Gastroesophageal sphincter (tissue), 4 donors: ENCODE data around the gene PHRF1. TPM values are rescaled to one million over a fixed set of nuclear protein-coding genes. Genes with fewer than 3 reads are reported as not detected.

ENCODE experiments used
- ATAC-seq: fragments of 150-250 bp; one replicate; pipeline ENCODE4 v1.9.1; 2016; ENCODE audit warnings: mild to moderate bottlenecking, moderate library complexity
- H3K27ac ChIP-seq, 4 donors: fragments of 200-600 bp; sonication (generic) in 3 of 4; 1 replicate in 3 of 4; 2 replicates in 1 of 4; pipeline ENCODE4 v1.5.1; 2016 to 2019
- H3K27me3 ChIP-seq: fragments of 200-600 bp; sonication (generic); one replicate; pipeline ENCODE4 v1.5.1; 2019
- H3K36me3 ChIP-seq, 2 donors: fragments of 200-600 bp; sonication (generic); one replicate each; pipeline ENCODE4 v1.5.1; 2019; ENCODE audit warnings: control low read depth in 1 of 2
- H3K4me1 ChIP-seq, 3 donors: fragments of 200-600 bp; sonication (generic); 1 replicate in 2 of 3; 2 replicates in 1 of 3; pipeline ENCODE4 v1.5.1; 2016 to 2019; ENCODE audit warnings: control low read depth in 2 of 3
- H3K4me3 ChIP-seq, 2 donors: fragments of 200-600 bp; sonication (generic); one replicate each; pipeline ENCODE4 v1.5.1; 2019; ENCODE audit warnings: mild to moderate bottlenecking in 1 of 2, moderate library complexity in 1 of 2
- H3K9me3 ChIP-seq, 3 donors: fragments of 200-600 bp; sonication (generic); one replicate each; pipeline ENCODE4 v1.5.1; 2017 to 2019; ENCODE audit warnings: control low read depth in 2 of 3
- EP300 ChIP-seq: sonication (generic); formaldehyde crosslinking; IDR thresholded peaks from one replicate; pipeline ENCODE4 v1.6.1; 2017; ENCODE audit warnings: antibody characterized with exemption, mild to moderate bottlenecking
- POLR2A ChIP-seq, 2 donors: fragments of 450-650 bp; IDR thresholded peaks; one replicate each; pipeline ENCODE4 v1.6.1; 2017; ENCODE audit warnings: antibody characterized with exemption in 2 of 2, mild to moderate bottlenecking in 2 of 2, moderate library complexity in 1 of 2
- POLR2AphosphoS5 ChIP-seq: sonication (generic); formaldehyde crosslinking; IDR thresholded peaks from one replicate; pipeline ENCODE4 v1.6.1; 2017; ENCODE audit warnings: antibody characterized with exemption
- WGBS, 2 donors: methylation state at CpG; one replicate each; pipeline ENCODE4 v1.1.5; 2018; ENCODE audit warnings: low coverage in 1 of 2; 5-methylcytosine and 5-hydroxymethylcytosine counted together
- total RNA-seq, 4 donors: library from RNA; depleted of rRNA; stranded (reverse); fragments of >200 nt; gene quantifications; one replicate each; pipeline ENCODE4 v1.1.0, GENCODE V29; 2016
- TF ChIP-seq, protein P1 (sequence below), 4 experiments: fragments of 200-600 bp in 2 of 4; fragments of 450-650 bp in 2 of 4; sonication (generic) in 1 of 4; IDR thresholded peaks; one replicate each; pipeline ENCODE4 v1.5.1; 2017 to 2019; ENCODE audit warnings: antibody characterized with exemption in 4 of 4, mild to moderate bottlenecking in 2 of 4, moderate library complexity in 2 of 4

The PHRF1 gene
- total RNA-seq, 4 donors from 2014 or later = 18.0 to 28.0 (median 25.1) TPM

DNA sequence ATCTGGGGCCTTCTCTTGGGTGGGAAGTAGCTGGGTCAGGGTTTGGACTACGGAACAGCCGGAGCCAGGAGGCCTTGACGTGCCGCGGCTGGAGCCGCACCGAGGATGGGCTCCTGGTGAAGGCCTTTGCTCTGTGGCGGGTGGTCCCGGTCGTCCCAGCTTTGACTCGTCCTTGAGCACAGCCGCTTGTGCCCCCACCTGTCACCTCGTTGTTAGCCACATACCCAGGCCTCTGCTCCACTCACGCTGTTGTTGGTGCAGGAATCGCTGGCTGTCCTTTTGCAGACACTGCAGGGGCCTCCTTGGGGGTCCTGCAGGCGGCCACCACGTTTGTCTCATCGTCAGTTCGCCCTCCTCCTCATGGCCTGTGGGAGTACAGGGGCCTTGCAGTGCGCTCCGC lies 17.1 kb downstream of the PHRF1 start:
- Histone ChIP-seq H3K9me3 (no peaks in the 10 kb centered on the region), H3K36me3 (peaks cover 0 to 100% of the 10 kb centered on the region in 2 donors), H3K27me3 (no peaks in the 10 kb centered on the region), H3K4me3 (no peak overlapping the region), H3K4me1 (no peaks in the 10 kb centered on the region), H3K27ac (no peak overlapping the region)
- ATAC-seq = no peak
- 89% methylated on average over 9 of the region's 21 CpGs; no CpG with 5 or more reads in 1 of the 2 donors for WGBS, 2 donors
- no peak for TF ChIP-seq POLR2A (IDR thresholded peaks at IDR 0.05)
- TF ChIP-seq, protein P1, sequence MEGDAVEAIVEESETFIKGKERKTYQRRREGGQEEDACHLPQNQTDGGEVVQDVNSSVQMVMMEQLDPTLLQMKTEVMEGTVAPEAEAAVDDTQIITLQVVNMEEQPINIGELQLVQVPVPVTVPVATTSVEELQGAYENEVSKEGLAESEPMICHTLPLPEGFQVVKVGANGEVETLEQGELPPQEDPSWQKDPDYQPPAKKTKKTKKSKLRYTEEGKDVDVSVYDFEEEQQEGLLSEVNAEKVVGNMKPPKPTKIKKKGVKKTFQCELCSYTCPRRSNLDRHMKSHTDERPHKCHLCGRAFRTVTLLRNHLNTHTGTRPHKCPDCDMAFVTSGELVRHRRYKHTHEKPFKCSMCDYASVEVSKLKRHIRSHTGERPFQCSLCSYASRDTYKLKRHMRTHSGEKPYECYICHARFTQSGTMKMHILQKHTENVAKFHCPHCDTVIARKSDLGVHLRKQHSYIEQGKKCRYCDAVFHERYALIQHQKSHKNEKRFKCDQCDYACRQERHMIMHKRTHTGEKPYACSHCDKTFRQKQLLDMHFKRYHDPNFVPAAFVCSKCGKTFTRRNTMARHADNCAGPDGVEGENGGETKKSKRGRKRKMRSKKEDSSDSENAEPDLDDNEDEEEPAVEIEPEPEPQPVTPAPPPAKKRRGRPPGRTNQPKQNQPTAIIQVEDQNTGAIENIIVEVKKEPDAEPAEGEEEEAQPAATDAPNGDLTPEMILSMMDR (IDR thresholded peaks at IDR 0.05) = no peak
- TF ChIP-seq EP300 = no peak
- TF ChIP-seq POLR2AphosphoS5 = no peak

DNA sequence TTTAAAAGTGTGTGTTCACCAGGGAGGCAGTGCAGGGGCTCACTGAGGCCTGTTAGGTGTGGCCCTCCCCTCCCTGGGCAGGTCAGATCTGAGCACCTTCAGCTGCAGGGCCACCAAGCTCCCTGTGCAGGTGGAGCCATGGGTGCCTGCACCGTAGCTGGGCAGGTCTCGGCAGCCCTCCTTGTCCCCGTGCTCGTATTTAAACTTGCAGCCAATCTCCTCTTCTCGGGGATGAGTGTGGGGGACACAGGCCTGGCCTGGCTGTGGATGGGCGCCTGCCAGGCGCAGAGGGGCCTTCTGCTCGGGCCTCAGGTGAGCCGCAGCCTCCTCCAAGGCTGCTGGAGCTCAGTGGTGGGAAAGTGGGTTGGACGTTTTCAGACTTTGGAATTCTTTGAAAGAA lies 19.1 kb downstream of the PHRF1 start:
- TF ChIP-seq POLR2A (IDR thresholded peaks at IDR 0.05) (no peak), EP300 (no peak)
- TF ChIP-seq, protein P1 (IDR thresholded peaks at IDR 0.05) = no peak
- no peaks in the 10 kb centered on the region for H3K27me3 ChIP-seq
- H3K9me3 ChIP-seq = no peaks in the 10 kb centered on the region
- 80 to 93% methylated on average over 2 to 3 of the region's 10 CpGs for WGBS, 2 donors
- H3K36me3 ChIP-seq = peaks cover 0 to 100% of the 10 kb centered on the region in 2 donors
- H3K4me1 ChIP-seq = no peaks in the 10 kb centered on the region
- no peak overlapping the region for H3K27ac ChIP-seq
- no peak overlapping the region for H3K4me3 ChIP-seq
- ATAC-seq = no peak

DNA sequence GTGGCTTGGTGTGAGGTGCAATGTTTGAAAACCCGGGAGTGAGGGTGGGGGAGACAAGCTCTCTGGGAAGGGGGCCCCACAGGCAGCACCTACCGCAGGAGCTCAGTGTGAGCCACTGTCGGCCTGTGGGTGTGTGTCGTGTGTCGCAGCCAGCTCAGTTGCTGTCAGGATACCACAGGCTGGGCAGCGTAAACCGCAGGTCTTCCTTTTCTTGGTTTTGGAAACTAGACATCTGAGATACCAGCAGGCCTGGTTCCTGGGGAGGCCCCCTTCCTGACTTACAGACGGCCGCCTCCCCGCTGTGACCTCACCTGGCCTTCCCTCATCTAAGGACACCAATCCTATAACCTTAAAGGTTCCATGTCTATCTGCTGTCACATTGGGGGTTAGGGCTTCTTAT lies 20.1 kb downstream of the PHRF1 start:
- Histone ChIP-seq H3K4me3 (no peak overlapping the region), H3K4me1 (no peaks in the 10 kb centered on the region), H3K36me3 (peaks cover 0 to 100% of the 10 kb centered on the region in 2 donors), H3K9me3 (no peaks in the 10 kb centered on the region), H3K27ac (no peak overlapping the region), H3K27me3 (no peaks in the 10 kb centered on the region)
- no peak for ATAC-seq
- WGBS, 2 donors = 81 to 86% methylated on average over 7 to 9 of the region's 10 CpGs
- no peak for TF ChIP-seq POLR2AphosphoS5
- no peak for TF ChIP-seq POLR2A (IDR thresholded peaks at IDR 0.05)
- TF ChIP-seq, protein P1 (IDR thresholded peaks at IDR 0.05) = no peak
- TF ChIP-seq EP300 = no peak

DNA sequence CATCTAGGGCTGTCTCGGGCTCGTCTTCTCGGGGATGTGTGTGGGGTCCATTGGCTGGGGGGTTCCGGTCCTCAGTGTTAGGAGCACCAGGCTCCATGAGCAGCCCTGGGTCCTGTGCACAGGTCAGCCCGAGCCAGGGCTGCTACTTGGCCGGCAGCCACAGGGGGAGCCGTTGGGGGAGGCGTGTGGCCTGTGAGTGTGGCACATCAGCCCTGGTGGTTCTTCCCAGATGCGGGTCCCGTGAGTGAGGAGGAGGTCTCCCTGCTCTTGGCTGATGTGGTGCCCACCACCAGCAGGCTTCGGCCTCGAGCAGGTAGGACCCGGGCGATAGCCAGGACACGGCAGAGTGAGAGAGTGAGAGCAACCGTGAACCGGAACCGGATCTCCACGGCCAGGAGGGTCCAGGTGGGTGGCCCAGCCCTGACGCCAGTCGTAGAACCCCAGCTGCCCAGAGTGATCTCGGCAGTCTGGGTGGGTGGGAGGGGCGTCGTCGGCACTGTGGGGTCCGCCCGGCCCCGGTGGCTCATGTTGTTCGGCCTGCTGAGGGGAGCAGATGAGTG lies 21.0 kb downstream of the PHRF1 start:
- TF ChIP-seq EP300 = no peak
- no peak for TF ChIP-seq POLR2A (IDR thresholded peaks at IDR 0.05)
- TF ChIP-seq, protein P1 (IDR thresholded peaks at IDR 0.05) = no peak
- TF ChIP-seq POLR2AphosphoS5 = no peak
- no peaks in the 10 kb centered on the region for H3K9me3 ChIP-seq
- H3K36me3 ChIP-seq = peaks cover 0 to 100% of the 10 kb centered on the region in 2 donors
- H3K27ac ChIP-seq = no peak overlapping the region
- no peaks in the 10 kb centered on the region for H3K27me3 ChIP-seq
- no peaks in the 10 kb centered on the region for H3K4me1 ChIP-seq
- H3K4me3 ChIP-seq = no peak overlapping the region
- no peak for ATAC-seq
- no CpG with 5 or more reads among the region's 29 CpGs for WGBS, 2 donors

DNA sequence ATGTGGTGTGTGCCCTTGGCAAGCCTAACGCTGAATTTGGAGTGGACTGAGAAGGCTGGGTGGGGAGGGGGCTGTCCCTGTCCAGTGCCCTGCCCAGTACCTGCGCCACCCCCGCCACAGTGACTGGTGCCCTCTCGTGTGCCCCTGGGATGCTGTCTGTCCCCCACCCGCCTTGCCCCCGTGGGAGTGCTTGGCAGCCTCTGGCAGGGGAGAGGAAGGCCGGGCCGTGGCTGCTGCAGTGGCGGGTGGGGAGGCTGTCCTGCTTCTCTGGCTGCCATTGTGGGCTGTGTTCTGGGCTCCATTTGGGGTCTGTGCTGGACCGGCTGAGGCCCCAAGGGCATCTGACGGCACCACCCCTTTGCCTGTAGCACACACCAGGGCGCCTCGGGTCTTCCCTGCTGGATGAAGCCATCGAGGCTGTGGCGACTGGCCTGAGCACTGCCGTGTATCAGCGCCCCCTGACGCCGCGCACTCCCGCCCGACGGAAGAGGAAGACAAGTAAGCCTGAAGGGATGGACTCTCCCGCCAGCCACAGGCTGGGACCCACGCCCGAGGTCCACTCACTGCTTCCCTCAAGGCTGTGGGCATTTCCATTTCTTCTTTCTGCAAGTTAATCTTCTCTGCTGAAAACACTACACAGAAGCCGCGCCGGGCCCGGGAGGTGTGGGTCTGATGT lies 21.9 kb downstream of the PHRF1 start:
- Histone ChIP-seq H3K4me3 (no peak overlapping the region), H3K27me3 (no peaks in the 10 kb centered on the region), H3K4me1 (no peaks in the 10 kb centered on the region), H3K36me3 (peaks cover 0 to 100% of the 10 kb centered on the region in 2 donors), H3K9me3 (no peaks in the 10 kb centered on the region), H3K27ac (no peak overlapping the region)
- WGBS, 2 donors = 96% methylated on average over 4 of the region's 30 CpGs
- TF ChIP-seq POLR2A (IDR thresholded peaks at IDR 0.05) (no peak), EP300 (no peak)
- no peak for ATAC-seq
